H1 (cell line): ENCODE results near the gene WDR76. TPM values are rescaled to one million over a fixed set of nuclear protein-coding genes. Genes with fewer than 3 reads are reported as not detected.

Experiments
- CTCF ChIA-PET: fragments of 300-600 bp; sonication (Branson Sonifier 250); formaldehyde crosslinking; loops from one replicate; lab custom pipeline; 2021; ENCODE audit not compliant: partially characterized antibody; lab: Charles Lee
- POLR2A ChIA-PET: fragments of 300-600 bp; sonication (Branson Sonifier 250); formaldehyde crosslinking; loops from one replicate; lab custom pipeline; 2021; ENCODE audit warnings: inconsistent platforms; ENCODE audit not compliant: partially characterized antibody; lab: Charles Lee
- DNase-seq, 2 experiments: peaks; one replicate each; pipeline versions ENCODE4 v3.0.0 to v3.0.0-alpha.2; 2010 to 2022; ENCODE audit warnings: low spot score in 2 of 2, low read depth in 1 of 2, mixed read lengths in 1 of 2
- FAIRE-seq: peaks from 2 replicates; lab custom pipeline; 2011; peaks lifted over from hg19 to GRCh38; lab: Jason Lieb, UNC
- H2AFZ ChIP-seq: 2 replicates; pipeline ENCODE4 v1.8.1; 2012; ENCODE audit warnings: low read length, inconsistent platforms
- H2AK5ac ChIP-seq: 2 replicates; pipeline ENCODE4 v1.6.1; 2013; ENCODE audit warnings: low read depth, low read length
- H2BK120ac ChIP-seq: replicated peaks from 2 replicates; pipeline ENCODE3; 2013; ENCODE audit warnings: low read depth, low read length, inconsistent platforms
- H2BK12ac ChIP-seq: 2 replicates; pipeline ENCODE4 v1.6.1; 2013; ENCODE audit warnings: low read depth, low read length
- H2BK15ac ChIP-seq: 2 replicates; pipeline ENCODE4 v1.6.1; 2013; ENCODE audit warnings: low read length
- H2BK20ac ChIP-seq: 2 replicates; pipeline ENCODE4 v1.6.1; 2013; ENCODE audit warnings: low read length
- H2BK5ac ChIP-seq: 2 replicates; pipeline ENCODE4 v1.6.1; 2013; ENCODE audit warnings: low read depth, low read length
- H3K14ac ChIP-seq: 2 replicates; pipeline ENCODE4 v1.6.1; 2013; ENCODE audit warnings: inconsistent platforms; ENCODE audit not compliant: insufficient read length
- H3K18ac ChIP-seq: 2 replicates; pipeline ENCODE4 v1.6.1; 2013; ENCODE audit warnings: low read length; ENCODE audit errors: extremely low read depth
- H3K23ac ChIP-seq: 2 replicates; pipeline ENCODE4 v1.6.1; 2013; ENCODE audit warnings: inconsistent platforms; ENCODE audit not compliant: insufficient read length
- H3K23me2 ChIP-seq: 2 replicates; pipeline ENCODE4 v1.6.1; 2013; ENCODE audit warnings: low read depth, low read length
- H3K27ac ChIP-seq: 2 replicates; pipeline ENCODE4 v1.6.1; 2011; ENCODE audit warnings: low read depth, low read length, inconsistent platforms
- H3K27me3 ChIP-seq, 4 experiments: replicated peaks in 1 of 4; 1 replicate in 1 of 4; 2 replicates in 3 of 4; pipeline versions ENCODE4 v1.6.1 to v1.8.1; 2011 to 2013; ENCODE audit warnings: low read length in 3 of 4, mild to moderate bottlenecking in 3 of 4, inconsistent platforms in 2 of 4, mixed read lengths in 2 of 4, moderate library complexity in 1 of 4; ENCODE audit not compliant: control insufficient read depth in 3 of 4, insufficient read depth in 3 of 4; ENCODE audit errors: extremely low read depth in 1 of 4
- H3K36me3 ChIP-seq, 4 experiments: 2 replicates each; pipeline versions ENCODE4 v1.6.1 to v1.8.1; 2011 to 2013; ENCODE audit warnings: mild to moderate bottlenecking in 4 of 4, low read length in 3 of 4, moderate library complexity in 2 of 4, control low read depth in 1 of 4, inconsistent platforms in 1 of 4; ENCODE audit not compliant: insufficient read depth in 4 of 4, control insufficient read depth in 2 of 4
- H3K4ac ChIP-seq: replicated peaks from 2 replicates; pipeline ENCODE3; 2013; ENCODE audit warnings: low read length, low read depth, mixed read lengths, inconsistent platforms; ENCODE audit not compliant: insufficient read length
- H3K4me1 ChIP-seq, 4 experiments: replicated peaks in 1 of 4; 1 replicate in 1 of 4; 2 replicates in 3 of 4; pipeline versions ENCODE4 v1.6.1 to v1.8.1; 2011 to 2013; ENCODE audit warnings: low read length in 3 of 4, inconsistent platforms in 2 of 4, mixed read lengths in 1 of 4; ENCODE audit not compliant: insufficient read depth in 4 of 4, control insufficient read depth in 3 of 4
- H3K4me2 ChIP-seq, 2 experiments: 2 replicates each; pipeline versions ENCODE4 v1.6.1 to v1.8.1; 2011 to 2013; ENCODE audit warnings: low read depth in 2 of 2, low read length in 2 of 2, control low read depth in 1 of 2, inconsistent platforms in 1 of 2, mild to moderate bottlenecking in 1 of 2; ENCODE audit not compliant: insufficient read depth in 1 of 2
- H3K4me3 ChIP-seq, 4 experiments: fragments of 200-600, 300-600 bp in 1 of 4; sonication (generic), shearing (Covaris generic), sonication (Bioruptor Twin) in 1 of 4; 2 replicates each; pipeline versions ENCODE4 v1.5.1 to v1.8.1; 2011 to 2016; ENCODE audit warnings: low read length in 4 of 4, low read depth in 3 of 4, control low read depth in 2 of 4, inconsistent platforms in 2 of 4, mild to moderate bottlenecking in 2 of 4, mixed read lengths in 1 of 4, moderate library complexity in 1 of 4; ENCODE audit not compliant: insufficient read depth in 2 of 4; ENCODE audit errors: extremely low read depth in 1 of 4
- H3K56ac ChIP-seq: replicated peaks from 2 replicates; pipeline ENCODE3; 2013; ENCODE audit warnings: low read depth, mild to moderate bottlenecking, mixed read lengths, low read length, inconsistent platforms; ENCODE audit not compliant: insufficient read length
- H3K79me1 ChIP-seq: 2 replicates; pipeline ENCODE4 v1.6.1; 2013; ENCODE audit warnings: low read depth, low read length, control low read depth
- H3K79me2 ChIP-seq, 2 experiments: 2 replicates each; pipeline versions ENCODE4 v1.6.1 to v1.8.1; 2012 to 2013; ENCODE audit warnings: low read length in 2 of 2, mild to moderate bottlenecking in 2 of 2, inconsistent platforms in 1 of 2; ENCODE audit not compliant: insufficient read depth in 2 of 2, control insufficient read depth in 1 of 2
- H3K9ac ChIP-seq, 4 experiments: replicated peaks in 1 of 4; 1 replicate in 1 of 4; 2 replicates in 3 of 4; pipeline versions ENCODE4 v1.6.1 to v1.8.1; 2011 to 2013; ENCODE audit warnings: low read depth in 3 of 4, low read length in 3 of 4, control low read depth in 2 of 4, mild to moderate bottlenecking in 2 of 4, moderate library complexity in 2 of 4, inconsistent platforms in 1 of 4; ENCODE audit errors: extremely low read depth in 1 of 4
- H3K9me3 ChIP-seq, 2 experiments: 2 replicates each; pipeline versions ENCODE4 v1.6.1 to v1.8.1; 2012 to 2013; ENCODE audit warnings: mild to moderate bottlenecking in 2 of 2, moderate library complexity in 2 of 2, control low read depth in 1 of 2, inconsistent platforms in 1 of 2, low read depth in 1 of 2, low read length in 1 of 2, mixed read lengths in 1 of 2; ENCODE audit not compliant: insufficient read depth in 2 of 2
- H4K20me1 ChIP-seq, 2 experiments: replicated peaks in 1 of 2; 2 replicates each; pipeline versions ENCODE3 to v1.8.1; 2011 to 2013; ENCODE audit warnings: inconsistent platforms in 2 of 2, low read length in 2 of 2, mild to moderate bottlenecking in 1 of 2; ENCODE audit not compliant: insufficient read depth in 2 of 2, control insufficient read depth in 1 of 2
- H4K5ac ChIP-seq: 2 replicates; pipeline ENCODE4 v1.6.1; 2013; ENCODE audit warnings: low read length, low read depth, mixed read lengths, inconsistent platforms; ENCODE audit not compliant: insufficient read length
- H4K8ac ChIP-seq: 2 replicates; pipeline ENCODE4 v1.8.0; 2013; ENCODE audit warnings: mild to moderate bottlenecking, moderate library complexity, low read length, inconsistent platforms; ENCODE audit not compliant: insufficient read depth; ENCODE audit errors: extremely low read depth
- H4K91ac ChIP-seq: replicated peaks from 2 replicates; pipeline ENCODE3; 2013; ENCODE audit warnings: low read length, mixed read lengths, inconsistent platforms; ENCODE audit not compliant: insufficient read length
- ATF2 ChIP-seq: IDR thresholded peaks from 2 replicates; pipeline ENCODE4 v1.6.1; 2012; ENCODE audit warnings: low read length, inconsistent platforms
- CBX8 ChIP-seq: fragments of 300-800, 300-1000 bp; sonication (generic); IDR thresholded peaks from 2 replicates; pipeline ENCODE4 v1.7.1; 2016; ENCODE audit warnings: low read depth, low read length, borderline replicate concordance
- EZH2 ChIP-seq: fragments of 200-600 bp; sonication (generic); IDR thresholded peaks from 2 replicates; pipeline ENCODE4 v1.7.1; 2012; ENCODE audit warnings: low read depth, mild to moderate bottlenecking, moderate library complexity, low read length, inconsistent platforms; ENCODE audit not compliant: severe bottlenecking
- HDAC6 ChIP-seq: IDR thresholded peaks from one replicate; pipeline ENCODE4 v1.7.1; 2012; ENCODE audit warnings: low read depth, mild to moderate bottlenecking, inconsistent platforms, low read length, moderate library complexity
- JUND ChIP-seq: IDR thresholded peaks from 2 replicates; pipeline ENCODE4 v1.6.1; 2011; ENCODE audit warnings: mild to moderate bottlenecking, improper control_type of control experiment, low read length
- RAD21 ChIP-seq, 2 experiments: IDR thresholded peaks in 1 of 2; conservative IDR thresholded peaks in 1 of 2; 2 replicates each; pipeline ENCODE4 v1.6.1; 2011; ENCODE audit warnings: low read depth in 2 of 2, low read length in 2 of 2, improper control_type of control experiment in 1 of 2, inconsistent platforms in 1 of 2, mild to moderate bottlenecking in 1 of 2, moderate library complexity in 1 of 2
- SIRT6 ChIP-seq: IDR thresholded peaks from one replicate; pipeline ENCODE4 v1.7.1; 2012; ENCODE audit warnings: low read length, inconsistent platforms
- SP2 ChIP-seq: IDR thresholded peaks from 2 replicates; pipeline ENCODE4 v1.6.1; 2012; ENCODE audit warnings: mild to moderate bottlenecking, low read length, inconsistent platforms
- TBP ChIP-seq: IDR thresholded peaks from 2 replicates; pipeline ENCODE4 v1.6.1; 2011; ENCODE audit warnings: low read depth, low read length, improper control_type of control experiment
- TCF12 ChIP-seq: IDR thresholded peaks from 2 replicates; pipeline ENCODE4 v1.6.1; 2011; ENCODE audit warnings: low read depth, mild to moderate bottlenecking, low read length
- WGBS, 2 experiments: shearing (Covaris generic) in 1 of 2; methylation state at CpG; one replicate each; pipeline versions ENCODE4 v1.1.6 to v1.1.7; 2013 to 2015; ENCODE audit warnings: low lambda C conversion rate in 2 of 2, mixed read lengths in 2 of 2, inconsistent platforms in 1 of 2, low coverage in 1 of 2, missing lambda C conversion rate in 1 of 2; ENCODE audit not compliant: insufficient replicate concordance in 2 of 2, insufficient coverage in 1 of 2, insufficient read length in 1 of 2; ENCODE audit errors: extremely low coverage in 1 of 2, missing lambda C conversion rate in 1 of 2; 5-methylcytosine and 5-hydroxymethylcytosine counted together
- polyA plus RNA-seq, 7 experiments: library from polyadenylated mRNA; depleted of rRNA in 3 of 7; stranded (reverse) in 5 of 7; unstranded in 2 of 7; fragments of >200 nt in 5 of 7; fragments of 200-250 nt in 2 of 7; gene quantifications; 1 replicate in 5 of 7; 2 replicates in 1 of 7; 4 replicates in 1 of 7; pipeline versions ENCODE4 v1.2.1 to v1.2.3, GENCODE V29; 2011 to 2013; ENCODE audit warnings: missing spikeins in 2 of 7, mixed read lengths in 2 of 7
- total RNA-seq: library from RNA; stranded (reverse); fragmentation: NEBNext Ultra II Directional; extraction: Animal tissue kit (Norgen Biotek cat#: 25700); gene quantifications from 2 replicates; pipeline ENCODE4 v1.2.1, GENCODE V29; 2021

WDR76 gene
- total and polyA plus RNA-seq, 2 of the 8 experiments (the other 6 are each of a cell fraction or from before 2014, with no cell fraction given) = 4.1 to 18.9 TPM

- no peaks in the 10 kb centered on the region for H3K23me2 ChIP-seq
- H2AFZ ChIP-seq = no peak overlapping the region
- peaks cover 0 to 13% (median 5%) of the 10 kb centered on the region in 4 experiments; a peak in 3 of 7 replicates for H3K4me1 ChIP-seq
- no peak overlapping the region for H3K4ac ChIP-seq
- no peak overlapping the region for H4K8ac ChIP-seq
- peaks cover 0 to 3% (median 0%) of the 10 kb centered on the region in 4 experiments; a peak in 3 of 8 replicates for H3K36me3 ChIP-seq
- H3K18ac ChIP-seq = no peak overlapping the region
- H3K9ac ChIP-seq = no peak overlapping the region
- H2BK20ac ChIP-seq = no peak overlapping the region
- no peak overlapping the region for H3K14ac ChIP-seq
- H2BK12ac ChIP-seq = no peak overlapping the region
- H3K23ac ChIP-seq = no peak overlapping the region
- FAIRE-seq (no peak), DNase-seq (no peak)
- CTCF ChIA-PET = interaction anchor here (0.7 to 5.4 kb wide), 22 partner anchors 8 to 370 kb away, joined by 3 to 54 read pairs (median 4); no protein-coding TSS in a partner anchor
- no peak overlapping the region for H2BK5ac ChIP-seq
- 0 out of 2 replicates have a peak overlapping the region, but pooled peaks have one; percentile 42 for H2AK5ac ChIP-seq
- H4K5ac ChIP-seq = no peak overlapping the region
- H4K91ac ChIP-seq = no peak overlapping the region
- no peaks in the 10 kb centered on the region for H3K79me1 ChIP-seq
- no peak overlapping the region for H3K56ac ChIP-seq
- POLR2A ChIA-PET = interaction anchor here (1.0 to 1.3 kb wide), 2 partner anchors 69 to 104 kb away, joined by 3 read pairs; partner anchors contain the start of gene ELL3
- no peaks in the 10 kb centered on the region for H3K9me3 ChIP-seq
- no peak overlapping the region for H3K4me3 ChIP-seq
- H2BK15ac ChIP-seq = no peak overlapping the region
- peak overlapping the region; percentile 5; the same call in 1 of the 2 replicates for H3K27ac ChIP-seq
- no peaks in the 10 kb centered on the region for H4K20me1 ChIP-seq
- WGBS, 2 experiments = 90% methylated on average over 5 of the region's 5 CpGs; no CpG with 5 or more reads in 1 of the 2 experiments
- H3K79me2 ChIP-seq = no peaks in the 10 kb centered on the region
- no peak overlapping the region for H2BK120ac ChIP-seq
- no peak overlapping the region for H3K4me2 ChIP-seq
- no peaks in the 10 kb centered on the region for H3K27me3 ChIP-seq
- TF ChIP-seq SIRT6 (no peak), HDAC6 (no peak), ATF2 (no peak), JUND (no peak), TCF12 (no peak), CBX8 (no peak), RAD21 (IDR thresholded peaks at IDR 0.05 in 1 of 2, conservative IDR thresholded peaks at IDR 0.05 in 1 of 2; ENCODE audit: low read depth in 2 of 2, low read length in 2 of 2) (no peak), SP2 (no peak), EZH2 (no peak), TBP (no peak)
These were observed 53.8 kb downstream of the WDR76 start for GRCh38 chr15:43880406-43881194.
